HG03342 (cell line): Measurements from ENCODE around the gene RUBCNL.
A peak's percentile ranks its signal among the peaks of the same experiment; 100 is the strongest.
"Not testable (repeated sequence)": the region's sequence is repeated elsewhere in the genome, so short reads cannot be mapped to it uniquely, and the experiment has no call there.

Experiments used
- ATAC-seq: cut with Tn5 transposase; IDR thresholded peaks from one replicate; pipeline ENCODE4 v1.9.1; 2021; ENCODE audit warnings: mild to moderate bottlenecking, moderate library complexity; ENCODE audit not compliant: unreplicated experiment

The RUBCNL gene, protein sequence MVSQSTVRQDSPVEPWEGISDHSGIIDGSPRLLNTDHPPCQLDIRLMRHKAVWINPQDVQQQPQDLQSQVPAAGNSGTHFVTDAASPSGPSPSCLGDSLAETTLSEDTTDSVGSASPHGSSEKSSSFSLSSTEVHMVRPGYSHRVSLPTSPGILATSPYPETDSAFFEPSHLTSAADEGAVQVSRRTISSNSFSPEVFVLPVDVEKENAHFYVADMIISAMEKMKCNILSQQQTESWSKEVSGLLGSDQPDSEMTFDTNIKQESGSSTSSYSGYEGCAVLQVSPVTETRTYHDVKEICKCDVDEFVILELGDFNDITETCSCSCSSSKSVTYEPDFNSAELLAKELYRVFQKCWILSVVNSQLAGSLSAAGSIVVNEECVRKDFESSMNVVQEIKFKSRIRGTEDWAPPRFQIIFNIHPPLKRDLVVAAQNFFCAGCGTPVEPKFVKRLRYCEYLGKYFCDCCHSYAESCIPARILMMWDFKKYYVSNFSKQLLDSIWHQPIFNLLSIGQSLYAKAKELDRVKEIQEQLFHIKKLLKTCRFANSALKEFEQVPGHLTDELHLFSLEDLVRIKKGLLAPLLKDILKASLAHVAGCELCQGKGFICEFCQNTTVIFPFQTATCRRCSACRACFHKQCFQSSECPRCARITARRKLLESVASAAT

DNA sequence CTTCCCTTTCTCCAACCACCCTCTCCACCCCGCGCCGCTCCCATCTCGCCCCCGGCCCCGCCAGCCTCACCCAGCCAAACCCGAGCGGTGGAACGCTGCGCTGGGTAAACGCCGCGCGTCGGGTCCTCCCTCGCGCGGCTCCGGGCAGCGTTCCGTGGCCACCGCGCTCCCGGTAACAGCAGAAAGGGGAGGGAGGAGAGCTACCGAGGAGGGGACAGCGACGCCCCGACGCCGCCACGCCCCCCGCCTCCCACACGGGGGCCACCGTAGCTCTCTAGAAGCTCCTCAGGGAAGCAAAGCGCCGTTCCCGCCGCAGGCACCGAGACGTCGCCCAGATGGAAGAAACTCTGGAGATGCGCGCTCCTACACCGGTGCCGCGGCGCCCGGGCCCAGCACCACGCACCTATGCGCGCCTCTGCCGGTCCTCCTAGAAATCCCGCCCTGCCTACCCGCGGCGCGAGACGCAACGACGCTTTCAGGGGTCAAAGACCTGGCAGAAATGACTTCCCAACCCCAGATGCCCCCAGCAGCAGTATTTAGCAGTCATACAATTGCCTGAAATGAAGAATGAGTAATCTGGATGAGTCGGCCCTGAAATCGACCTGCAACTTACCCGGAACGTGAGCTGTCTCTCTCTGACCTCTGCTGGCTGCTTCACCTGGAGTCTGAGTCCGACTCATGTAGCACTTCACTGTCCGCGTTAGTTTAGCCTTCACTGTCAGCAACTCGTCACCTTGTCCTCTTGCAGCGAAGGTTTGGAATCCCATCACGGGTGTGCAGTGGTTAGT is at the start of gene RUBCNL:
RUBCNL (minus strand) TSS at position 189 of the 788 bp plus-strand sequence. CDS start 14,777 bp downstream, outside the sequence.
- peak; percentile 28 for ATAC-seq

DNA sequence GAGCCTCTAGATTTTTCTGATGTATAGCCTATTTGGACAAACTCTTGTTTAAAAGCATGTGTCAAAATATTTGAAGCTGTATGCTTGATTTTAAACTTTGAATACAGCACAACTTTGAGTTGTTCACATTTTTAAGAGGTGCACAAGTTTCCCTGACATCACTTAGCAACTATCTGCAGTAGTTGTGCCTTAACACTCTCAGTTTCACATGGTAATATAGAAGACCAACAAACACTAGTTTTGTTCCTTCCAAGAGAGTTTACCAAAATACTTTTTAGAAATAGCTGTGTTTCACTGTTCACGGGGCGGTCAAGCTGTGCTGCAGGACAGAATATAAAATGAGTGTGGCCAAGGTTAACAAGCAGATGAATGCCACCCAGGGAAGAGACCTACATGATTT is 42.5 kb upstream of the RUBCNL start:
- not testable (repeated sequence) for ATAC-seq

GRCh38 chr13:46405457-46405856 is 18.4 kb upstream of the RUBCNL start:
- ATAC-seq, result no peak

DNA sequence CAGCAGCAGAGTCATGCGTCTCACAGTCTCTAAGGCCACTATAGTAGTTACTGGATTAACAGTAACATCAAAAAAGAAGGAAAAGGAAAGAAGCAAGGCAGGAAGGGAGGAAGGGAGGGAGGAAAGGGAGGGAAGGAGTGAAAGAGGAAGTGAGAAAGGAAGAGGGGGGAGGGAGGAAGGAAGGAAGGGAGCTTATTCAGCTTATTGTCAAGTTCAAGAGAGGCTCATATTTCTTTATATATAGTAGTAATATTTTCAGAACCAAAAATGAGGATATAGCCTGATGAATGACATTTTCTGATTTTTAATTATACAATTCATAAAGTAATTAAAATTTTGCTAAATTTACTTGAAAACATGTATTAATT is 17.7 kb upstream of the RUBCNL start:
- no peak for ATAC-seq

DNA sequence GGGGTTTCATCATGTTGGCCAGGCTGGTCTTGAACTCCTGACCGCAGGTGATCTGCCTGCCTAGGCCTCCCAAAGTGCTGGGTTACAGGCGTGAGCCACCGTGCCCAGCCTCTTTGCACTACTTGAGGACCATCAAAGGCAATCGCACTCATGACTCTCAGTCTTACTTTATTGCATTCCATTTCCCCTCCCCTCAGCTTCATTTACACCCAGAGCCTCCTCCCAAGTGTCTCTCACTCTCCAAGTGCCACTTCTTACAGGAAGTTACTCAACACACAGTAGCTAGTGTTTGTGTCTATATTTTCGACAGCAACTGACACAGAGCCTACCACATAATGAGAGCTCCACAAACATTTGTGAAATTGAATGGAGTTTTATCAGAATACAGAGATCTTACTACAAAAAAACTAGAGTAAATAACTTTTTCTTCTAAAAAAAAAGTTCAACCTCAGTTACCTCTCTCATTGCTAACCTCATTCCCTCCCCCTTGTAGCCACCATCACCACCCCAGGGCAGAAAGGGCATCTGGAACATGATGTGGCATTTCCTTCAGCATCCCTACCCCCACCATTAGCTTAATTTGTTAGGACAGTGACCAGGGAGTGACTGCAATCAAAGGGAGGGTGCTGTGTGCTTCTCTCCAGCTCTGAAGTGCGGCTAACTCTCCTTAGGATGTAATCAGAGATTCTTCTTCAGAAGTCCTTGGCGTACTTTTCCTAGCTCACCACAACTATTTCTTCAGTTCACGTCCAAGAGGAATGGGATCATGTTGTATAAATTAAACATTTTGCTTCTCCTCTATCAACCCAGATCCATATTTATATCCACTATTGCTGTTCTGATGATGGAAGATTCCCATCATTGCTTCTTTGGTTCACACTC is 17.0 kb upstream of the RUBCNL start:
- no peak for ATAC-seq

- ATAC-seq, result no peak
These were observed 15.1 kb upstream of the RUBCNL start for GRCh38 chr13:46402178-46402577.

- peak; percentile 57 for ATAC-seq
These were observed 14.4 kb upstream of the RUBCNL start for GRCh38 chr13:46401432-46401831.

DNA sequence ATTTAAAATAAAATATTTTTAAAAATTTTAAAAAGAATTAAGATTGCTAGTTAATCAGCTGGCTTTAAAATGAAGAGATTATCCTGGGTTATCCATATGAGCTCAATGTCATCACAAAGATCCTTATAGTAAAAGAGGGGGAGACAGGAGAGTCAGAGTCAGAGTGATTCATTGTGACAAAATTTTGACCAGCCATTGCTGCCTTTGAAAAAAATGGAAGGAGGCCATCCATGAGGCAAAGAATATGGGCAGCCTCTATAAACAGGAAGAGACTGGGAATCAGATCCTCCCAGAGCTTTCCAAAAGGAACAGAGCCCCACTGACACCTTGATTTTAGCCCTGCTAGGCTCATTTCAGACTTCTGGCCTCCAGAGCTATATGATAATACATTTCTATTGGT is 9.3 kb upstream of the RUBCNL start:
- ATAC-seq, result no peak

- ATAC-seq, result peak; percentile 41
These were observed 5.9 kb upstream of the RUBCNL start for GRCh38 chr13:46392967-46393366.

DNA sequence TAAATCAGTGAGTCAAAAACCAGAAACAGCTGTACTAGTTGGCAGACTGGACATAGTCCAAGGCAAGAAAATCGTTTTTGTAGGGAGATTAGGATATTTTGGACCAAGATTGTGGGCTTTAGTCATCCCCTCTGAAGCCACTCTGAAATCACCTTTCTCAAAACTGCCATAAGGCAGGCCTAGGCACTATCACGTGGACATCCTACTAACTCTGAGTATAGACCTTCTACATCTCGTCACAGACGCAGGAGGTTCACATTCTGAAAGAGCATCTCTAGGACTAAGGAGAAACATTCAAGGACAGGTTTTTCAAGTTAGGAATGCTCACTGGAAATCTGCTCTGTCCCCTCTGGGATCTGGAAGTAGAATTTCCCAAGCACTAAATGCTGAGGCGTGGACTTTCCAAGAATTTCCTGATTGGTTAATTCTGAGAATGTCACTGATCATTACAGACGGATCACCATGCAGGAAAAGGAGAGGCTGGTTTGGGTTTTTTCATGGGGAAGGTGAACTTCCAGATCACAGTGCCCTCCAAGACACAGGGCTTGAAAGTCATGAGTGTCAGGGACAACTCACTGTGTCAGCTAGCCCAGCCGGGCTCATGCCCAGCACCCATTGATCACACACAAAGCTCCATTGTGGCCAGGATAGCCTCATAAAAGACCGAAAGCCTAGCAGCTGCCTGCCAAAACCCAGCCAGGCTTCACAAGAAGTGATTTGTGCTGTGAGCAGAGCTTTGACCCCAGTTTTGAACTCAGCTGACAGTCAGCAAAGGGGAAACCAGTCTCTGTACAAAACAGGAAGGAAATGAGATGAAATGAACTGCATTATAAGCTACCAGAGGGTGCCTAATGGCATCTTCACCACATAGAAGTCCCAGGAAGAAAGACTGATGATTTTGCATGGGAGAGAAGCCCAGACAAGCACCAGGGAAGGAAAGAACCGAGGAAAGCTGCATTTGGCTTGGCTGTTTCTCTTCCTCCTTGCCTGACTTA is 2.7 kb upstream of the RUBCNL start:
- ATAC-seq, result peak; percentile 56

DNA sequence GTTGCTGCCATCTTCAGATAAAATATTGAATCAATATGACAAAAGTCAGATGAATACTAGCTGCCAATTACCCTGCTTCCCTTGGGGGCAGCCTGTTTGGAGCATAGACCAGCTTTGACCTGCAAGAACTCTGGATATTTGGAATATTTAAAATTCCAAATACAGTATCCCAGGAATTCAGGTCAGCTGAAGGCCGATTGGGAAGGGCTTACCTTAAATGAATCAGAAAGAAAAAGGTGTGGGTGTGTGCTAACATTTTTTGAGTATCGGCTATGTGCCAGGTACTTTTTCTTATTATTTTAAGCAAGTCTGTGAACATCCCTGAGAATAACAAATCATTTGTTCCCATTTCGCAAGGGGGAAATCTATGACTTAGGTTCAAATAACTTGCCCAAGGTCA is 1.8 kb upstream of the RUBCNL start:
- ATAC-seq, result no peak

- no peak for ATAC-seq
These were observed 1.3 kb upstream of the RUBCNL start for GRCh38 chr13:46388308-46388707.

- ATAC-seq, result no peak
These were observed 524 bp downstream of the RUBCNL start for GRCh38 chr13:46386392-46387063.

- ATAC-seq, result no peak
These were observed 1.1 kb downstream of the RUBCNL start for GRCh38 chr13:46385946-46386345.

- no peak for ATAC-seq
These were observed 3.7 kb downstream of the RUBCNL start for GRCh38 chr13:46383383-46383782.

GRCh38 chr13:46382224-46382623 is 4.8 kb downstream of the RUBCNL start:
- ATAC-seq, result peak; percentile 43

DNA sequence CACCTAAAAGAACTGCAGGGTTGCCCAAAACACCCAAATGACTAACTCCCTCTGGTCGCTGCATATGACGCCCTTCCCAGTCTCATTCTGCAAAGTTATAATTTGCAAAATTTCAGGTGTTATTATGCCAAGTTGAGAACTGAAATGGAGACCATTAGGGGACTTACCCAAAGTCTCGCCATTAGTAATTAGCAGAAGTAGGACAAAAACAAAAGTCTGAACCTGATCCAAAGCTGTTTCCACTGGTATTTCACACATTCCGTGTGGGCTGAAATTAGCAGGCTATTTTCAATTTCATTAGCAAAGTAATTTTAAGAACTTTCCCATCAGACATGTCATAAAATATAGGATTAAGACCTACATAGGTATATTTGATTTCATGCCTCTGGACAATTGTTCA is 6.8 kb downstream of the RUBCNL start:
- ATAC-seq, result no peak

- ATAC-seq, result no peak
These were observed 7.4 kb downstream of the RUBCNL start for GRCh38 chr13:46379611-46380010.

- ATAC-seq, result no peak
These were observed 8.6 kb downstream of the RUBCNL start for GRCh38 chr13:46378411-46378810.
